ENCODE data around the gene CEP89.

- no peak for TF ChIP-seq POLR2A (IDR thresholded peaks at IDR 0.05; ENCODE audit: low read length)
- no peak for TF ChIP-seq GATA1 (IDR thresholded peaks at IDR 0.05; ENCODE audit: low read depth, low read length)
Measured at GRCh38 chr19:32917616-32917996, 54.2 kb downstream of the CEP89 start.

Data from erythroblast (primary cell).